Panc1 (cell line): ENCODE results near the gene GCHFR. TPM values are rescaled to one million over a fixed set of nuclear protein-coding genes. Genes with fewer than 3 reads are reported as not detected.

Source experiments
- ATAC-seq: fragments of 200-7000 bp; cut with Tn5 transposase; 2 replicates; pipeline ENCODE4 v1.9.1; 2020; ENCODE audit warnings: mild to moderate bottlenecking, moderate library complexity
- BruUV-seq: library from RNA; stranded (reverse); fragments of 400-500 nt; replicated peaks from 2 replicates; lab custom pipeline; 2021; lab: Mats Ljungman, UMichigan
- CTCF ChIA-PET: fragments of 300-600 bp; sonication (Branson Sonifier 250); formaldehyde crosslinking; loops from one replicate; lab custom pipeline; 2022; ENCODE audit warnings: antibody characterized with exemption; lab: Charles Lee
- POLR2A ChIA-PET: fragments of 300-600 bp; sonication (Branson Sonifier 250); formaldehyde crosslinking; loops from one replicate; lab custom pipeline; 2022; ENCODE audit warnings: antibody characterized with exemption; lab: Charles Lee
- DNase-seq: peaks from one replicate; pipeline ENCODE4 v3.0.0-alpha.2; 2010; ENCODE audit warnings: low read depth, low spot score
- H3K27ac ChIP-seq: 2 replicates; pipeline ENCODE4 v1.5.1; 2011; ENCODE audit warnings: mild to moderate bottlenecking, low read length, inconsistent platforms
- H3K27me3 ChIP-seq: fragments of 200-500 bp; sonication (Bioruptor generic); 2 replicates; pipeline ENCODE4 v1.6.0; 2014; ENCODE audit warnings: low read length, inconsistent platforms; ENCODE audit not compliant: control insufficient read depth, insufficient read depth
- H3K36me3 ChIP-seq: fragments of 200-500 bp; sonication (Bioruptor generic); 2 replicates; pipeline ENCODE4 v1.5.1; 2014; ENCODE audit warnings: inconsistent platforms, mild to moderate bottlenecking, low read length, moderate library complexity; ENCODE audit not compliant: control insufficient read depth, insufficient read depth
- H3K4me1 ChIP-seq: 2 replicates; pipeline ENCODE4 v1.5.1; 2011; ENCODE audit warnings: inconsistent platforms, mild to moderate bottlenecking, low read length, moderate library complexity; ENCODE audit not compliant: control insufficient read depth, insufficient read depth
- H3K4me3 ChIP-seq, 2 experiments: 2 replicates each; pipeline ENCODE4 v1.5.1; 2011 to 2012; ENCODE audit warnings: low read depth in 2 of 2, low read length in 2 of 2, mild to moderate bottlenecking in 2 of 2, inconsistent platforms in 1 of 2, moderate library complexity in 1 of 2
- H3K9me3 ChIP-seq: fragments of 200-500 bp; sonication (Bioruptor generic); 2 replicates; pipeline ENCODE4 v1.5.1; 2014; ENCODE audit warnings: low read depth, mild to moderate bottlenecking, inconsistent platforms, low read length, moderate library complexity; ENCODE audit not compliant: control insufficient read depth, insufficient read depth
- CTCF ChIP-seq: fragments of 450-650 bp; IDR thresholded peaks from 2 replicates; pipeline ENCODE4 v1.5.1; 2017; ENCODE audit warnings: mild to moderate bottlenecking
- POLR2AphosphoS5 ChIP-seq: IDR thresholded peaks from 2 replicates; pipeline ENCODE4 v1.6.1; 2012; ENCODE audit warnings: mild to moderate bottlenecking, low read depth, low read length, moderate library complexity
- REST ChIP-seq, 2 experiments: IDR thresholded peaks; 2 replicates each; pipeline ENCODE4 v1.6.1; 2011 to 2012; ENCODE audit warnings: low read depth in 2 of 2, control low read depth in 1 of 2, low read length in 1 of 2, mild to moderate bottlenecking in 1 of 2, moderate library complexity in 1 of 2; ENCODE audit not compliant: insufficient read depth in 1 of 2
- SIN3A ChIP-seq: IDR thresholded peaks from 2 replicates; pipeline ENCODE4 v1.6.1; 2012; ENCODE audit warnings: low read depth, mild to moderate bottlenecking, low read length, moderate library complexity, borderline replicate concordance; ENCODE audit not compliant: insufficient read depth
- TCF7L2 ChIP-seq: IDR thresholded peaks from 2 replicates; pipeline ENCODE4 v1.6.1; 2011; ENCODE audit warnings: mild to moderate bottlenecking, low read depth, low read length, inconsistent platforms
- in situ Hi-C: cut with HindIII; loops from 2 replicates; pipeline ENCODE4 v1.10.0; 2016; ENCODE audit warnings: low sequenced_read_pairs, low pct_unique_long_range_greater_than_20kb
- intact Hi-C: fragments of 100-400 bp; cut with micrococcal nuclease; formaldehyde crosslinking; loops from one replicate; pipeline ENCODE4 v1.10.0; 2022; ENCODE audit not compliant: unreplicated experiment
- total RNA-seq: library from RNA; stranded (reverse); gene quantifications from one replicate; pipeline ENCODE4 v1.2.1, GENCODE V29; 2021; ENCODE audit not compliant: unreplicated experiment

GCHFR gene
- total RNA-seq, 1 experiment from 2014 or later, result 37.2 TPM

DNA sequence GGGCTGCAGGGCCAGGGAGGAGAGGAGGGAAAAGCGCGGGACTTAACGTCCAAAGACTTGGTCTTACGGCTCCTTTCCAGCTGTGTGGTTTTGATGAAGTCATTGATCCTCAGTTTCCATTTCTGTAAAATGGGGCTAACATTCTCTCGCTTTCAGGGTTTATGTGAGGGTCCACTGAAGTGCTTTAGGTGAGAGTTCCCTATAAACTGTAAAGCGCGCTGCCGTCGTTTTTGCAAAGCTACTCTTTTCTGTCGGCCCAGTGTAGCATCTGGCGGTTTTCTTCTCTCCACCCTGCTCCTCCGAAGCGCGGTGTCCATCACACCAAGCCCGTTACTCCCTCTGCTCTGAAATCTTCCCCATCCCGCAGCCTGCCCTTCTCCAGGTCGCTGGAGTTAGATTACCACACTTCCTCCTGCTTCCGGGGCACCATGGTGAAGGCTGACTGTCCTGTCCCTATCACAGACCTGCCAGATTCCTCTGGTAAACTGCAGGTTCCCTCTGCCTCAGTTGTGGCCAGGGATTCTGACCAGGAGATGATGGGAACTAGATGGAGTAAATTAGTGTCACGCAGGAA lies 44.1 kb downstream of the GCHFR start:
- ChIA-PET CTCF (no interaction called here), POLR2A (interaction anchor here (0.6 kb wide), 2 partner anchors 114 to 150 kb away, joined by 3 to 4 read pairs; no protein-coding TSS in a partner anchor)
- H3K36me3 ChIP-seq, result no peaks in the 10 kb centered on the region
- intact Hi-C loops, result no loop called here
- peak overlapping the region; percentile 94 for H3K27ac ChIP-seq
- TSS peak; percentile 64 for BruUV-seq
- peak overlapping the region; percentile 86 to 90 for H3K4me3 ChIP-seq
- H3K4me1 ChIP-seq, result peaks cover 10% of the 10 kb centered on the region
- H3K27me3 ChIP-seq, result no peaks in the 10 kb centered on the region
- TF ChIP-seq TCF7L2 (no peak), SIN3A (no peak), POLR2AphosphoS5 (no peak), CTCF (no peak), REST (IDR thresholded peaks at IDR 0.05; ENCODE audit: insufficient read depth in 1 of 2, low read depth in 2 of 2, low read length in 1 of 2) (no peak)
- no peak for DNase-seq
- no peak for ATAC-seq
- H3K9me3 ChIP-seq, result no peaks in the 10 kb centered on the region
- in situ Hi-C loops, result no loop called here

DNA sequence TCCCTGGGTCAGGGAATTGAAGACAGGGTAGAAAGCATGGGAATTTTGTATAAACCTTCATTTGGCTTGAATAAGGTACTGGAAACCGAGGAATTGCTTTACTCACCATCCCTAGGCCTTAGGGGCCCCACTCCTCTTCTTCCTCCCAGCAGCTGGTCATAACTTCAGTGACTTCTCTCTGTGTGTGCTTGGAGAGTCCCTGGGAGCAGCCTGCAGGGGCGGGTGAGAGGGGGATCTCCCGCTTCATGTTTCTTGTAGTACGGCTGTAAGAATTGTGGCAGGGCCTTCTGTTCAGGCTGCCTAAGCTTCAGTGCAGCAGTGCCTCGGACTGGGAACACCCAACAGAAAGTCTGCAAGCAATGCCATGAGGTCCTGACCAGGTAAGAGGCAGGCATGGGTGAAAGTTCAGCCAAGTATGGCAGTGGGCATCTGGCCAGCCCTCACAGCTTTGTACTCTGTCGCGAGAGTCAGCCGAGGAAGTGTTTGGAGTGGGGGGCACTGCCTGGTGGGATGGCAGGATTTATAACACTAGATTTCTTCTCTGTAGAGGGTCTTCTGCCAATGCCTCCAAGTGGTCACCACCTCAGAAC lies 45.1 kb downstream of the GCHFR start:
- Histone ChIP-seq H3K4me1 (peaks cover 10% of the 10 kb centered on the region), H3K4me3 (peak overlapping the region; percentile 86 to 90), H3K27ac (peak overlapping the region; percentile 94; the same call in 1 of the 2 replicates), H3K9me3 (no peaks in the 10 kb centered on the region), H3K36me3 (no peaks in the 10 kb centered on the region), H3K27me3 (no peaks in the 10 kb centered on the region)
- CTCF ChIA-PET, result interaction anchor here (0.5 kb wide), 1 partner anchor 15 kb away, joined by 6 read pairs; no protein-coding TSS in a partner anchor
- intact Hi-C loops, result no loop called here
- no TSS peak for BruUV-seq
- in situ Hi-C loops, result no loop called here
- POLR2A ChIA-PET, result no interaction called here
- DNase-seq (no peak), ATAC-seq (no peak)
- TF ChIP-seq REST (IDR thresholded peaks at IDR 0.05; ENCODE audit: insufficient read depth in 1 of 2, low read depth in 2 of 2, low read length in 1 of 2) (no peak), CTCF (no peak), TCF7L2 (no peak), SIN3A (no peak), POLR2AphosphoS5 (no peak)
